ENCODE measurements around the gene AQP9.
A peak's percentile ranks its signal among the peaks of the same experiment; 100 is the strongest.
"Not testable (repeated sequence)": the region's sequence is repeated elsewhere in the genome, so short reads cannot be mapped to it uniquely, and the experiment has no call there.

AQP9 gene

GRCh38 chr15:58182460-58183163, 44.4 kb downstream of the AQP9 start:
- peak; percentile 8 for DNase-seq

GRCh38 chr15:58185439-58185838, 47.3 kb downstream of the AQP9 start:
- DNase-seq = no peak

DNA sequence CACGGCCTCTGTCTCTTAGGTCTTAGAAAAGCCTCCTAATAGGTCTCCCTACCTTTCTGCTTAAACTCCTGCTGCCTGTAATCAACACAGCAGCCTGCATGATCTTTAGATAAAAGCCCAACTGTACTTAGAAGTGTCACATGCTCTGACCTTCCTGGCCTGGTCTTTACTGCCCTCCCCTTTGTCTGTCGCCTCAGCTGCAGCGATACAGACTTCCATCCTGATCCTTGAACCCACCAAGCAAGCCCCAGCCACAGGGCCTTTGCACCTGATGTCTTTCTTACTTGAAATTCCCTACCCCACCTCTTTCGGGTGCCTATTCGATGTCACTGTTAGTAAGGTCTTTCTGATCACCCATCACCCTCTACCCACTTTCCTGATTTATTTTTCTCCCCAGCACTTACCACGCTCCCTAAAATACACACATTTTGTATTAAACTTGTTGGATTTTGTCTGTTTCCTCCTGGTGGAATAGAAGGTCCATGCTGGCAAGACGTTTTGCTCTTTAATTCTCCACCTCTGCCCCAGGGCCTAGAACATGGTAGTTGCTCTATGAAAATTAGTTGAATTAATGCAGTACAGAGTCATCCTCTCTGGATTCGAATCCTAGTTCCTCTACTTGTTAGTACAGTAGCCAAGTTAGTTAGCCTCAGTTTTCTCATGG, 51.1 kb downstream of the AQP9 start:
- DNase-seq = no peak

DNA sequence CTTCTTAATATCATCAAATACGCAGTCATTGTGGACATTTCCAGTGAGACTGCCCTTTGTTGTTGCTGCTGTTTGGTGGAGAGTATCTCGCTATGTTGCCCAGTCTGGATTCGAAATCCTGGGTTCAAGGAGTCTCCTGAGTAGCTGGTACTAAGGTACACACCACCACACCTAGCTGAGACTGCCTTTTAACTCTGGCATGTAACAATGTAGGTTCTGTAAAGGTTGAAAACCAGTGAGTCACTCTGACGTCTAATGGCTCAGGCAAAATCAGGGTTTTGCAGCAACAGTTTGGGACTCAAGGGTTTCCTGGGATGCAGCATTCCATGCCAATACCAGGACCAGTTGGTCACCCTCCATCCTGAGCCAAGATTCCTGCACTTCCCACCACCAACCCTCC, 52.2 kb downstream of the AQP9 start:
- DNase-seq = no peak

- not testable (repeated sequence) for DNase-seq
Observed at GRCh38 chr15:58193636-58194035, 55.5 kb downstream of the AQP9 start.

DNA sequence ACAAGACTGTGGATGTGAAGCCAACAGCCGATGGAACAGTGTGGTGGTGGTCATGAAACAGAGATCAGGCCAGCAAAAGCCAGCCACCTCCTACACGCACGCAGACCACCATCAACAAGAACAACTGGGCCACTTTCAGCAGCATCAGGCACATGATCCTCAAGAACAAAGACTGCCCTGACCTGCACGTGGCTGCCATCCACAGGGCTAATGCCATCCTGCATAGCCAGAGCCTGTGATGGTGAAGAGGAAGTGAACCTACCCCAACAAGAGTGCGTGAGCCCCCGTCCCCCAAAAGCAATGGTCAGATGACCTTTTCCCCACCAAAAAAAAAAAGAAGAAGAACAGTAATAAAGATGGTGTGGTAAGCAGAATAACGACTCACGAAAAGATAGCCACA, 62.6 kb downstream of the AQP9 start:
- no peak for DNase-seq

- no peak for DNase-seq
Observed at GRCh38 chr15:58201516-58201915, 63.3 kb downstream of the AQP9 start.

DNA sequence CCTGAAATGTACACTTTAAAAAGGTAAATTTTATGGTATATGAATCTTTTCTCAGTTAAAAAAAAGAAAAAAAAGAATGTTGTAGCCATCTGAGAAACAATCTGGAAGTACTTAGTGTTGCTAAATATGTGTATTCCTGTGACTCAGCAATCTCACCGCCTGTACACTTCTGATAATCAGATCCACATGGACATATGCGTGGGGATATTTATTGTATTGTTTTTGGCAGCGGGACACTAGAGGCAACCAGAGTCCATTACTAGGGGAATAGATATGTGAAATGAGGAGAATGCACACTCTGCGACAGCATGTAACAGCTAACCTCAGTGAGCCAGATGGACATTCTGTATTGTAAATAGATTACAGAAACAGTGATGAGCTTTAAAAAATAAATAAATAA, 65.4 kb downstream of the AQP9 start:
- no peak for DNase-seq

- no peak for DNase-seq
Observed at GRCh38 chr15:58206151-58206550, 68.0 kb downstream of the AQP9 start.

GRCh38 chr15:58208217-58208616, 70.0 kb downstream of the AQP9 start:
- DNase-seq = not testable (repeated sequence)

GRCh38 chr15:58209007-58209481, 70.9 kb downstream of the AQP9 start:
- DNase-seq = peak; percentile 54

GRCh38 chr15:58210031-58210430, 71.8 kb downstream of the AQP9 start:
- not testable (repeated sequence) for DNase-seq

- no peak for DNase-seq
Observed at GRCh38 chr15:58212909-58213526, 74.8 kb downstream of the AQP9 start.

GRCh38 chr15:58213587-58214338, 75.6 kb downstream of the AQP9 start:
- DNase-seq = no peak

DNA sequence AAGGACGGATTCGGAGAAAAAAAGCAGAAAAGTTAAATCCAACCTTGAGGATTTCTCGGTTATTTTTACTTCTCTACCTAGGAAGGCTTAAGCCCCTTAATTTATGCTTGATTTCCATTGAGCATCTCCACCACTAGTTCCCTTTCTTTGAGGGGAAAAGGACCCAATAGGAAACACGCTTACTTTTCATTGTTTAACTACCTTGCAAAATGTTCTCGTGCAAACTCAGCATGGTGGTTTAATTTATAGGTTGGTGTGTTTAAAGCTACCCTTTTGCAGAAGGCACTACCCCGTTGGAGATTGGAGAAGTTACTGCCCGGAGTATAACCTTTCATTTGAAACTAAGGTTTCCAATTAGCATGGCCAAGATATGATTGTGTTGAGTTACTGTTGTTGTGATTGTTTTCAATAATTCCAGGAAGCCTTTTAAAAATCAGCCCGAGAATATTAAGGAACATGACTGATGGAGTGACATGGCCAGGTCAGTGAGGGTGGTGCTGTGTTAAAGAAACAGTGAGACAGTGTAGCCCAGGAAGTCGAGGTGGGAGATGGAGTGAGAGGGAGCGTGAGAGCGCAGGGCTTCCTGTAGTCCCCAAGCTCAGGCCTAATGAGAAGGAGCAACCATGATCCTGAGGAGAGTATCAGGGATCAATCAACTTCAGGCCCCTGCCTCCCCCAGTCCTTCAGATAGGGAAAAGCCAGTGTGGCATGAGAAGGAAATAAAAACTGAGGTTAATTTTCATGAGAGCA, 76.6 kb downstream of the AQP9 start:
- DNase-seq = no peak

- no peak for DNase-seq
Observed at GRCh38 chr15:58217460-58217859, 79.3 kb downstream of the AQP9 start.

DNA sequence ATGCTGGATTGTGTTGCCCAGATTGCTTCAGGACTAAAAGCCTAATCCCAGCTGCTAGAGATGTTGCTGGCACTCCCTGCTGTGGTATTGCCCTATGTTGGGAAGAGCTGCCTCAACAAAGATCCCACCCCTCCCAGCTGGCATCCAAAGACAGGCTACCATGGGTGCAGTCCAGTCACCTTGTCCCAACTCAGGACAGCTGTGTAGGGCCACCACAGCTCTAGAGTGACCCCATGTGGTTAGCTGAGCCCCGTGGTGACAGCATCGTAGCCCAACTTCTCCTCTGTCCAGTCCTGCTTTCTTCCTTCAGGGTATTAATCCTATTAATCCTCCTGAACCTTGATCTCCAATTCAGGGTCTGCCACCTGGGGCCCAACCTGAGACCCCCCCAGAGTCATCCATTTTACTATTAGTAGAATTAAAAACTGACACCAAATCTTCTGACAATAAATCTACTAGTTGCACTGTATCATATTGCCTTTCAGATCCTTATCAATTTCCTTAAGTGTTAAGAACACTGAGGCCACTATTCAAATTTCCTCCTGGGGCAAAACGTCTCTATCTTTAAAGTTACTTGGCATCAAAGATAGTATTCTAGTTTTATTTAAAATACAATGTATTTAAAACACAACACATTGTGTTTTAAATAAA, 83.5 kb downstream of the AQP9 start:
- no peak for DNase-seq

- DNase-seq = no peak
Observed at GRCh38 chr15:58222679-58223078, 84.5 kb downstream of the AQP9 start.

DNA sequence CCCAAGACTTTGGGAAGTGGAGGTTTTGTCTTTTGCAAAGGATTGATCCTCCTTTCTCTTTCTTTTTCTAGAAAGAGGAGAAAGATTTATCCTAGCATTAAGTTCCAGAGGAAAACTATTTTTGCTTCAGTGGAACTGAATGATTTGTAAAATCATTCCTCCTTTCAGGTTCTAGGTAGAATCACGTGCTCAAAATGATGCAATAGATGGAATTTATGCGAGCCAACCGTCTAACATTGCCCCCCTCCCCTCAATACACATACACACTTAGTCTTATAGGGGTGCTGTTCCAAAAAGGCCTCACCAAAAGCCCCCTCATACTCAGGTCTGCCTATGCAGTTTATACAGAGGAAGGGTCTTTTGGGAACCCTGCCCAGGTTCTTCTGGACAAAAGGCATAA, 85.3 kb downstream of the AQP9 start:
- no peak for DNase-seq

DNA sequence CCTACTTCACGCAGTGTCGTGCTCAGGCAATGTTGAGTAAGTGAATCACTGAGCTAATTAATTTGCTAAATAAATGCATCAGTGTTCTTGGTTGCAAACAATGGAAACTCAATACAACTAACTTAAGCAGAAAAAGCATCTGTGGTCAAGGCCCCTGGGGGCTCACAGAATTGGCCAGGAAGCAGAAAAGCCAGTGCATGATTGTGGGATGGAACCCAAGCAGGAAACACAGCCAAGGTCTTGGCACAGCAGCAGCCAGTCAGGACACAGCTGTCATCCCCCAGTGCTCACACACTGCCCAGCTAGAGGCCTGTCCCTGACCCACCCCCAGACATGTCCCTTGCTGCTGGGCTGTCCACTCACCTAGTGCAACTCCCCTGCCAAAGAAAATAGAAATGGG, 85.9 kb downstream of the AQP9 start:
- no peak for DNase-seq

- DNase-seq = peak; percentile 67
Observed at GRCh38 chr15:58227706-58228543, 89.7 kb downstream of the AQP9 start.

Data from CD4-positive, alpha-beta T cell treated with Interleukin-21 for 1 hour (primary cell).